ENCODE measurements around the gene LMAN2L. TPM values are rescaled to one million over a fixed set of nuclear protein-coding genes. Genes with fewer than 3 reads are reported as not detected.

LMAN2L gene
- total RNA-seq, 4 donors from 2014 or later = 17.2 to 21.5 (median 19.1) TPM

- H3K4me3 ChIP-seq (ENCODE audit: low read depth, poor library complexity, severe bottlenecking) = no peak overlapping the region
- DNase-seq (ENCODE audit: low spot score in 2 of 2) = no peak
- TF ChIP-seq POLR2A (IDR thresholded peaks at IDR 0.05) = no peak
- TF ChIP-seq CTCF (IDR thresholded peaks at IDR 0.05) = no peak
- WGBS, 2 donors = 41 to 53% methylated on average over 13 to 19 of the region's 19 CpGs
- intact Hi-C loops (cut with DNase I; ENCODE audit: low total_unique reads) = no loop called here
These were observed 54.0 kb downstream of the LMAN2L start for GRCh38 chr2:96685577-96686459.

DNA sequence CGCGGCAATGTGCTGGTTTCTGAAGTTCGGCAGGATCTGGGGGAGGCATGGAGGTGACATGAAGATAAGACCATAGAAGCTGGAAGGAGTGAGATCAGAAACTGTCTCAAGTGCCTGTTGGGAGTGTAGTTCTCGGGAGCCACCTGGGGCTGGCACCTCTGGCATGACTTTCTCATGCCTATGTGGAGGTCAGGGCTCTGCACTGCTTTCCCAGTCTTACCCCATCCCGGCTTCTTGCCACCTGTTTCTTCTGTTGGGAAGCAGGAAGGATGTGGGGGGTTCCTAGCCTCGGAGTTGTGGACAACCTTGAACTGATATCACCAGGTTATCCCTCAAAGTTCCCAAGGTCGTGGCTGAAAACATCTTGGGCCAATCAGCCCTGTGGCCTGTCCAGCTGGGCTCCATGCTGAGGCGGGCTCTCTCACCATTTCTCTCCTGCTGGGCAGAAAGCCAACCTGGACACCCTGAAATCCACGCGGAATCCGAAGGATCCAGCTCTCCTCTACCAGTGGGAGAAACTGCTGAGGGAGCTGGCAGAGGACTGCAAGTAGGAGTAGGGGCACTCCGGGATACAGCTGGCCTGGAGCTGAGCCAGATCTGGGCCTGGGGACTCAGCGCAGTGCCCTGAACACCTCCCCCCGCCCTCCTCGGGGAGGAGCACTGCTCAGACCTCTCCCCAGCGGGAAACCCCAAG lies 54.8 kb downstream of the LMAN2L start:
- intact Hi-C loops (cut with DNase I; ENCODE audit: low total_unique reads) = no loop called here
- TF ChIP-seq POLR2A (IDR thresholded peaks at IDR 0.05) (no peak), CTCF (IDR thresholded peaks at IDR 0.05) (no peak)
- WGBS, 2 donors = 59 to 63% methylated on average over 16 of the region's 16 CpGs
- DNase-seq (ENCODE audit: low spot score in 2 of 2) = no peak
- no peak overlapping the region for H3K4me3 ChIP-seq (ENCODE audit: low read depth, poor library complexity, severe bottlenecking)

DNA sequence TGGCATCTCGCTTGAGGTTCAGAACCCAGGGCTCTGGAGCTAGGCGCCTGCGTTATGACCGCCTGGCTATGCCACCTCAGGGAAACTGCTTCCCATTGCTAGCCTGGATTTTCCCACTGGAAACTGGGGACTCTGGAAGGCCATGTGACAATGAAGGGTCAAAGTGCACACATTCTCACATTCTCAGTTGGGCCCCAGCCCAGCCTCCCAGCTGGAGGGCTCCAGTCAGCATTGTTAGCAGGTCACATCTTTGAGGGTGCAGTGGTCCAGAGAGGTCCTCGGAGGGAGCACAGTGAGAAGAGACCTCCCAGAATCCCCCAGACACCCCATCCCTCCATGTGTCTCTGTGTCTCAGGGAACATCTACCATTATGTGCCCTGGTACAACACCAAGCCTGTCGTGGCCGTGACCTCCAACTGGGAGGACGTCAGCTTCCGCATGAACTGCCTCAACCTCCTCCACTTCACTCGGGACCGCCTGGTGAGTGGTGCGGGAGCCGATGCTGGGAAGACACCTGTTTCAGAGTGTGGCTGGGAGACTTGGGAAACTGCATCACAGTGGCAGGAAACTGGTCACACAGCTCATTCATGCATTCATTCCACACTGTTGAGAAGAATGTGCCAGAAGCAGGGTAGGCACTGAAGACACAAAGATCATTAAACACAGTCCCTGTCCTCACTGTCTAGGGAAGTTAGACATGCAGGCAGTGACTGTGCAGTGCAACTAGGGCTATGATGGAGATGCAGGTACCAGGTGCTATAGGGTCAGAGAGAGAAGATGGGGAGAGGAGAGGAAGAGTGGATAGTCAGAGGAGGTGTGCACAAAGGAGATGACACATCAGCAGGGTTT lies 55.7 kb downstream of the LMAN2L start:
- intact Hi-C loops (cut with DNase I; ENCODE audit: low total_unique reads) = no loop called here
- no peak overlapping the region for H3K4me3 ChIP-seq (ENCODE audit: low read depth, poor library complexity, severe bottlenecking)
- no peak for TF ChIP-seq POLR2A (IDR thresholded peaks at IDR 0.05)
- TF ChIP-seq CTCF (IDR thresholded peaks at IDR 0.05) = no peak
- WGBS, 2 donors = 90 to 97% methylated on average over 12 to 13 of the region's 13 CpGs
- no peak for DNase-seq (ENCODE audit: low spot score in 2 of 2)

DNA sequence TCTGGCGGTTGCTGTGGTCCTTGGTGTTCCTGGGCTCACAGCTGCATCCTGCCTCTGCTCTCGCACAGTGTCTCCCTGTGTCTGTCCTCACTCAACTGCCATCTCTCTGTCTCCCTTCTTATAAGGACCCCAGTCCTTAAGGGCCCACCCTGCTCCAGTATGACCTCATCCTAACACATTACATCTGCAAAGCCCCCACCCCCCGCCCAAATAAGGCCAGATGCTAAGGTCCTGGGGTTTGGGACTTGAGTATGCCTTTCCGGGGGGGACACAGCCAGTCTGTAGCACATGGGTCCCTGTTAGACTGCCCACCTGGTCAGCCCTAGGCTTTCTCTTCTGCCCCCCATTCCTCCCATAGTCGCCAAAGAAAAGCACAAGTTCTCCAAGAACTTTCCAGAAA lies 56.6 kb downstream of the LMAN2L start:
- intact Hi-C loops (cut with DNase I; ENCODE audit: low total_unique reads) = no loop called here
- H3K4me3 ChIP-seq (ENCODE audit: low read depth, poor library complexity, severe bottlenecking) = no peak overlapping the region
- DNase-seq (ENCODE audit: low spot score in 2 of 2) = no peak
- TF ChIP-seq CTCF (IDR thresholded peaks at IDR 0.05) (no peak), POLR2A (IDR thresholded peaks at IDR 0.05) (no peak)
- 75 to 90% methylated on average over 5 of the region's 5 CpGs for WGBS, 2 donors

GRCh38 chr2:96681540-96681939 lies 58.3 kb downstream of the LMAN2L start:
- no peak for TF ChIP-seq CTCF (IDR thresholded peaks at IDR 0.05)
- TF ChIP-seq POLR2A (IDR thresholded peaks at IDR 0.05) = no peak
- H3K4me3 ChIP-seq (ENCODE audit: low read depth, poor library complexity, severe bottlenecking) = no peak overlapping the region
- 92 to 94% methylated on average over 4 of the region's 4 CpGs for WGBS, 2 donors
- intact Hi-C loops (cut with DNase I; ENCODE audit: low total_unique reads) = no loop called here
- no peak for DNase-seq (ENCODE audit: low spot score in 2 of 2)
